ENCODE measurements around the gene CASP9. TPM values are rescaled to one million over a fixed set of nuclear protein-coding genes. Genes with fewer than 3 reads are reported as not detected.
"Not testable (repeated sequence)": the region's sequence is repeated elsewhere in the genome, so short reads cannot be mapped to it uniquely, and the experiment has no call there.

CASP9 gene
- total RNA-seq, 1 donor from 2014 or later, result 22.1 TPM

GRCh38 chr1:15489052-15489736 is 34.8 kb downstream of the CASP9 start:
- Histone ChIP-seq H3K9me3 (no peaks in the 10 kb centered on the region), H3K4me3 (no peak overlapping the region), H3K4me1 (no peaks in the 10 kb centered on the region), H3K27me3 (no peaks in the 10 kb centered on the region), H3K36me3 (peaks cover 0 to 7% of the 10 kb centered on the region in 2 donors), H3K27ac (no peak overlapping the region)
- no peak for DNase-seq (ENCODE audit: extremely low spot score in 2 of 2)
- intact Hi-C loops (cut with DNase I), result loop anchor here (5.0 kb wide), 1 partner anchor 1917 kb away; no protein-coding TSS in a partner anchor
- TF ChIP-seq POLR2AphosphoS5 (IDR thresholded peaks at IDR 0.05; ENCODE audit: insufficient read depth in 1 of 2, low read depth in 1 of 2) (no peak), CTCF (IDR thresholded peaks at IDR 0.05) (no peak), POLR2A (IDR thresholded peaks at IDR 0.05) (no peak)

- H3K4me1 ChIP-seq, result no peaks in the 10 kb centered on the region
- no peak for TF ChIP-seq POLR2AphosphoS5 (IDR thresholded peaks at IDR 0.05; ENCODE audit: insufficient read depth in 1 of 2, low read depth in 1 of 2)
- no peak for TF ChIP-seq CTCF (IDR thresholded peaks at IDR 0.05)
- TF ChIP-seq POLR2A (IDR thresholded peaks at IDR 0.05), result no peak
- no peaks in the 10 kb centered on the region for H3K36me3 ChIP-seq
- intact Hi-C loops (cut with DNase I), result loop anchor here (5.0 kb wide), 1 partner anchor 1916 kb away; no protein-coding TSS in a partner anchor
- H3K9me3 ChIP-seq, result no peaks in the 10 kb centered on the region
- no peak overlapping the region for H3K27ac ChIP-seq
- no peaks in the 10 kb centered on the region for H3K27me3 ChIP-seq
- DNase-seq (ENCODE audit: extremely low spot score in 2 of 2), result no peak
- no peak overlapping the region for H3K4me3 ChIP-seq
Observed at GRCh38 chr1:15488371-15488770, 35.6 kb downstream of the CASP9 start.

- H3K4me1 ChIP-seq; H3K4me3 ChIP-seq; H3K36me3 ChIP-seq; H3K9me3 ChIP-seq; H3K27me3 ChIP-seq; H3K27ac ChIP-seq; DNase-seq (ENCODE audit: extremely low spot score in 2 of 2): not testable (repeated sequence)
- TF ChIP-seq POLR2AphosphoS5 (IDR thresholded peaks at IDR 0.05; ENCODE audit: insufficient read depth in 1 of 2, low read depth in 1 of 2), result peak in 1 of 2 donors; percentile 17
- intact Hi-C loops (cut with DNase I), result loop anchor here (5.0 kb wide), 1 partner anchor 1915 kb away; no protein-coding TSS in a partner anchor
Observed at GRCh38 chr1:15486844-15487610, 37.0 kb downstream of the CASP9 start.

GRCh38 chr1:15485636-15486035 is 38.4 kb downstream of the CASP9 start:
- Histone ChIP-seq H3K27ac (no peak overlapping the region), H3K36me3 (no peaks in the 10 kb centered on the region), H3K4me1 (no peaks in the 10 kb centered on the region), H3K27me3 (no peaks in the 10 kb centered on the region), H3K9me3 (no peaks in the 10 kb centered on the region), H3K4me3 (no peak overlapping the region)
- no peak for DNase-seq (ENCODE audit: extremely low spot score in 2 of 2)
- intact Hi-C loops (cut with DNase I), result loop anchor here (5.0 kb wide), 1 partner anchor 1913 kb away; no protein-coding TSS in a partner anchor
- TF ChIP-seq POLR2AphosphoS5 (IDR thresholded peaks at IDR 0.05; ENCODE audit: insufficient read depth in 1 of 2, low read depth in 1 of 2), result no peak
- no peak for TF ChIP-seq POLR2A (IDR thresholded peaks at IDR 0.05)
- no peak for TF ChIP-seq CTCF (IDR thresholded peaks at IDR 0.05)

GRCh38 chr1:15484443-15484842 is 39.6 kb downstream of the CASP9 start:
- H3K9me3 ChIP-seq; H3K4me1 ChIP-seq; H3K36me3 ChIP-seq; H3K27me3 ChIP-seq; H3K4me3 ChIP-seq; DNase-seq (ENCODE audit: extremely low spot score in 2 of 2); H3K27ac ChIP-seq; intact Hi-C loops (cut with DNase I): not testable (repeated sequence)

- intact Hi-C loops (cut with DNase I), result no loop called here
- DNase-seq (ENCODE audit: extremely low spot score in 2 of 2), result no peak
- no peaks in the 10 kb centered on the region for H3K9me3 ChIP-seq
- TF ChIP-seq POLR2AphosphoS5 (IDR thresholded peaks at IDR 0.05; ENCODE audit: insufficient read depth in 1 of 2, low read depth in 1 of 2) (no peak), CTCF (IDR thresholded peaks at IDR 0.05) (no peak), POLR2A (IDR thresholded peaks at IDR 0.05) (no peak)
- no peaks in the 10 kb centered on the region for H3K27me3 ChIP-seq
- no peak overlapping the region for H3K27ac ChIP-seq
- H3K4me1 ChIP-seq, result no peaks in the 10 kb centered on the region
- H3K4me3 ChIP-seq, result no peak overlapping the region
- no peaks in the 10 kb centered on the region for H3K36me3 ChIP-seq
Observed at GRCh38 chr1:15483971-15484370, 40.0 kb downstream of the CASP9 start.

- intact Hi-C loops (cut with DNase I); DNase-seq (ENCODE audit: extremely low spot score in 2 of 2); H3K4me3 ChIP-seq; H3K9me3 ChIP-seq; H3K27ac ChIP-seq; H3K36me3 ChIP-seq; H3K4me1 ChIP-seq; H3K27me3 ChIP-seq: not testable (repeated sequence)
Observed at GRCh38 chr1:15482983-15483543, 41.0 kb downstream of the CASP9 start.

- H3K4me1 ChIP-seq; intact Hi-C loops (cut with DNase I); DNase-seq (ENCODE audit: extremely low spot score in 2 of 2); H3K36me3 ChIP-seq; H3K4me3 ChIP-seq; H3K27ac ChIP-seq; H3K27me3 ChIP-seq; H3K9me3 ChIP-seq: not testable (repeated sequence)
Observed at GRCh38 chr1:15482455-15482854, 41.6 kb downstream of the CASP9 start.

Data from vagina (tissue), 2 donors.